HG03064 (cell line): ENCODE data around the gene CATSPER1.
"Not testable (repeated sequence)": the region's sequence is repeated elsewhere in the genome, so short reads cannot be mapped to it uniquely, and the experiment has no call there.

Experiments
- ATAC-seq: cut with Tn5 transposase; IDR thresholded peaks from one replicate; pipeline ENCODE4 v1.9.1; 2021; ENCODE audit warnings: low read depth; ENCODE audit not compliant: unreplicated experiment

Gene CATSPER1

GRCh38 chr11:66052664-66052982 lies 26.3 kb upstream of the CATSPER1 start:
- ATAC-seq = no peak

- peak; percentile 89 for ATAC-seq
Measured at GRCh38 chr11:66051766-66052663, 25.7 kb upstream of the CATSPER1 start, which contains the start of gene SF3B2. SF3B2 (plus strand) TSS chr11:66052364; CDS start chr11:66052385, 21 bp downstream.

- no peak for ATAC-seq
Measured at GRCh38 chr11:66051371-66051765, 25.1 kb upstream of the CATSPER1 start.

GRCh38 chr11:66050581-66051231 lies 24.4 kb upstream of the CATSPER1 start:
- no peak for ATAC-seq

- no peak for ATAC-seq
Measured at GRCh38 chr11:66048547-66049323, 22.5 kb upstream of the CATSPER1 start, which contains the start of gene GAL3ST3. GAL3ST3 (minus strand) TSS chr11:66049161; CDS start chr11:66045415, 3,746 bp downstream.

- ATAC-seq = no peak
Measured at GRCh38 chr11:66047541-66048365, 21.5 kb upstream of the CATSPER1 start.

GRCh38 chr11:66046901-66047300 lies 20.6 kb upstream of the CATSPER1 start:
- ATAC-seq = no peak

- ATAC-seq = no peak
Measured at GRCh38 chr11:66045177-66045639, 18.9 kb upstream of the CATSPER1 start.

- no peak for ATAC-seq
Measured at GRCh38 chr11:66044757-66045156, 18.5 kb upstream of the CATSPER1 start.

- no peak for ATAC-seq
Measured at GRCh38 chr11:66042996-66043906, 17.0 kb upstream of the CATSPER1 start.

GRCh38 chr11:66042227-66042995 lies 16.1 kb upstream of the CATSPER1 start:
- no peak for ATAC-seq

- no peak for ATAC-seq
Measured at GRCh38 chr11:66039765-66040164, 13.5 kb upstream of the CATSPER1 start.

GRCh38 chr11:66037327-66037726 lies 11.0 kb upstream of the CATSPER1 start:
- ATAC-seq = no peak

- ATAC-seq = no peak
Measured at GRCh38 chr11:66036334-66036710, 10.0 kb upstream of the CATSPER1 start.

GRCh38 chr11:66035653-66036333 lies 9.5 kb upstream of the CATSPER1 start:
- ATAC-seq = no peak

- no peak for ATAC-seq
Measured at GRCh38 chr11:66032957-66033735, 6.9 kb upstream of the CATSPER1 start.

- ATAC-seq = not testable (repeated sequence)
Measured at GRCh38 chr11:66023186-66023440, 3.2 kb downstream of the CATSPER1 start.
